KMS-11 (cell line): ENCODE results near the gene SBDS.
"Not testable (repeated sequence)": the region's sequence is repeated elsewhere in the genome, so short reads cannot be mapped to it uniquely, and the experiment has no call there.

Experiments used
- H2AFZ ChIP-seq: fragments of 200-600 bp; sonication (generic); 2 replicates; pipeline ENCODE4 v1.6.1; 2016; ENCODE audit warnings: antibody characterized with exemption, mixed run types, low read depth
- H3K27ac ChIP-seq: fragments of 200-600 bp; sonication (generic); 2 replicates; pipeline ENCODE4 v1.6.1; 2016; ENCODE audit warnings: mild to moderate bottlenecking, mixed run types
- H3K27me3 ChIP-seq: fragments of 200-600 bp; sonication (generic); 2 replicates; pipeline ENCODE4 v1.6.1; 2017; ENCODE audit warnings: mild to moderate bottlenecking, low read depth, mixed run types, moderate library complexity; ENCODE audit not compliant: insufficient read depth
- H3K36me3 ChIP-seq: fragments of 200-600 bp; sonication (generic); 2 replicates; pipeline ENCODE4 v1.6.1; 2017; ENCODE audit warnings: mild to moderate bottlenecking, mixed run types; ENCODE audit not compliant: insufficient read depth
- H3K4me1 ChIP-seq: fragments of 200-600 bp; sonication (generic); 2 replicates; pipeline ENCODE4 v1.6.1; 2016; ENCODE audit warnings: mild to moderate bottlenecking, low read depth, mixed run types; ENCODE audit not compliant: poor library complexity, severe bottlenecking
- H3K4me2 ChIP-seq: fragments of 200-600 bp; sonication (generic); 2 replicates; pipeline ENCODE4 v1.7.0; 2016; ENCODE audit warnings: mild to moderate bottlenecking, mixed run types
- H3K4me3 ChIP-seq: fragments of 200-600 bp; sonication (generic); IDR thresholded peaks from 2 replicates; pipeline ENCODE4 v1.6.1; 2017; ENCODE audit warnings: low read depth, low read length, mixed read lengths; ENCODE audit not compliant: insufficient read depth
- H3K79me2 ChIP-seq: fragments of 200-600 bp; sonication (generic); 2 replicates; pipeline ENCODE4 v1.6.1; 2016; ENCODE audit warnings: low read depth, mixed run types; ENCODE audit not compliant: insufficient read depth
- H3K9ac ChIP-seq: fragments of 200-600 bp; sonication (generic); 2 replicates; pipeline ENCODE4 v1.6.1; 2016; ENCODE audit warnings: mild to moderate bottlenecking, mixed run types
- H4K20me1 ChIP-seq: fragments of 200-600 bp; sonication (generic); 2 replicates; pipeline ENCODE4 v1.6.1; 2016; ENCODE audit warnings: mild to moderate bottlenecking, mixed run types; ENCODE audit not compliant: insufficient read depth
- CTCF ChIP-seq: fragments of 200-600 bp; sonication (generic); conservative IDR thresholded peaks from 2 replicates; pipeline ENCODE4 v1.6.1; 2017; ENCODE audit warnings: low read depth, mild to moderate bottlenecking, antibody characterized with exemption, low read length, moderate library complexity, mixed read lengths

The SBDS gene

GRCh38 chr7:66995050-66995776, at the start of gene SBDS:
Gene SBDS (minus strand): TSS chr7:66995586. CDS start chr7:66995417, 169 bp downstream.
- Histone ChIP-seq H2AFZ (peak within 1 kb of the TSS; percentile 72), H3K27ac (peak within 1 kb of the TSS; percentile 91), H3K36me3 (peaks cover 10% of the 10 kb centered on the region; the same call in 1 of the 2 replicates), H3K4me2 (peak within 1 kb of the TSS; percentile 63), H3K79me2 (peaks cover 35% of the 10 kb centered on the region), H3K9ac (peak within 1 kb of the TSS; percentile 91), H3K4me1 (peaks cover 16% of the 10 kb centered on the region)
- not testable (repeated sequence) for H4K20me1 ChIP-seq, H3K27me3 ChIP-seq, H3K4me3 ChIP-seq

GRCh38 chr7:67043559-67043930, 48.2 kb upstream of the SBDS start:
- H3K4me3 ChIP-seq, H3K4me2 ChIP-seq, H2AFZ ChIP-seq, H4K20me1 ChIP-seq, H3K9ac ChIP-seq, H3K27ac ChIP-seq, H3K36me3 ChIP-seq, H3K27me3 ChIP-seq, H3K4me1 ChIP-seq, H3K79me2 ChIP-seq: not testable (repeated sequence)

GRCh38 chr7:67042781-67043558, 47.6 kb upstream of the SBDS start:
- H3K79me2 ChIP-seq, H4K20me1 ChIP-seq, H3K4me2 ChIP-seq, H3K4me1 ChIP-seq, H2AFZ ChIP-seq, H3K27me3 ChIP-seq, H3K36me3 ChIP-seq, H3K9ac ChIP-seq, H3K27ac ChIP-seq, H3K4me3 ChIP-seq: not testable (repeated sequence)

GRCh38 chr7:67040832-67041231, 45.4 kb upstream of the SBDS start:
- not testable (repeated sequence) for H3K4me1 ChIP-seq, H4K20me1 ChIP-seq, H3K36me3 ChIP-seq, H3K79me2 ChIP-seq, H3K27me3 ChIP-seq, H3K4me3 ChIP-seq, H2AFZ ChIP-seq, H3K27ac ChIP-seq, H3K9ac ChIP-seq, H3K4me2 ChIP-seq

DNA sequence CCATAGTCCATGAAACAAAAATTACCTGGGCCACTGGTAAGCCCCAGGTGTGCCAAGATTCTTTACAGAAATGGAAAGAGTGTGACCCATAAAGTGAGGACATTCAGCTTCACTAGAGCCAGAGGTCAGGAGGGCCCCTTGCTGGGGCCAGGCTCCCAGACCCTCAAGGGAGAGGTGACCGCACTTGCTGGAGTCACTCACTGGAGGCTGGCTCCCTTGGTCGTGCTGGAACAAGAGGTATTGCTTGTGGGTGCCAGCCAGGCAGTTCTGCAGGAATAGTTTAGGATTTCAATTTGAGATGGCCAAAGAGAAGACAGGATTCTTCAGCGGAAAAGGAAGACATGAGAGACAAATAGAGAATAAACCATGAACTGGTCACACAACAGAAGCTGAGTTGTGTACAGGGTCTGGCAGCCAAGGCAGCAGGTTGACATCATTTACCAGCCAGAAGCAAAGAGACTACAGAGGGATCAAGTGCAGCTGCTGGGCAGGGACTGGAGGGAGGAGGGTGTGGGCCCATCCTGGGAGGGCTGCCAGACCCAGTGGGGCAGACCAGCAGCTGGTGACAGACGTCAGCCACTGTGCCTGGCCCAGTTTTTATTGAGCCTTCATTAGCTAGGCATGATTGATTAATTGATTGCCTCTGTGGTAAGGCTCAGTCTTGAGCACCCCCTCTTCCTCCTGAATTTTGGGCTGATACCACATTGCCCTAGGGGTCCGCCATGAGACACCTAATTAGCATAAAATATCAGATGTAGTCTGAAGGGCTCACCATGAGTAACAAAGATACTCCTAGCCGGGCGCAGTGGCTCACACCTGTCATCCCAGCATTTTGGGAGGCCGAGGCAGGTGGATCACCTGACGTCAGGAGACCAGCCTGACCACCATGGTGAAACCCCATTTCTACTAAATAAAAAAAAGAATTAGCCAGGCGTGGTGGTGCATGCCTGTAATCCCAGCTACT, 41.3 kb upstream of the SBDS start:
- H3K36me3 ChIP-seq, H3K27ac ChIP-seq, H3K4me2 ChIP-seq, H3K27me3 ChIP-seq, H3K79me2 ChIP-seq, H4K20me1 ChIP-seq, H2AFZ ChIP-seq, H3K4me3 ChIP-seq, H3K9ac ChIP-seq, H3K4me1 ChIP-seq: not testable (repeated sequence)

DNA sequence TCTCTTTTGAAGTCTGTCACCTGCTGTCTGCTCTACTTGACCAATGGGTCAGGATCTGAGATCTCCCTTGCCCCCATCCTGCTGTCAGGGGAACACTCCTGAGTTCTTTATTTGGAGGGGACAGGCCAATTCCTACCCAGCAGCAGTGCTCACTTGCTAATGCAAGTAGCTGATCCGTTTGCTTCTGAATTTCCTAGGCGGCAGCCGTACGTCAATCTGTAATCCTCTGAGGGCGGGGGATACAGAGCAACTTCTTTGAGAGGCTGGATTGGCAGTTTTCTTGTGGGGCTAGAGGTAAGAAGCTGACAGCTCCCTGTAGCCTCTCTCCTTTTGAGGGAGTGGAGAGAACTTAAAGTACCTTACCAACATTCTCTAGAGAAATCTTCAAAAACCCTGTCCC, 37.9 kb upstream of the SBDS start:
- TF ChIP-seq CTCF: no peak
- no peaks in the 10 kb centered on the region for H4K20me1 ChIP-seq
- no peak overlapping the region for H3K9ac ChIP-seq
- no peaks in the 10 kb centered on the region; the same call in 1 of the 2 replicates for H3K36me3 ChIP-seq
- no peaks in the 10 kb centered on the region for H3K4me1 ChIP-seq
- no peak overlapping the region for H3K27ac ChIP-seq
- H3K4me2 ChIP-seq: no peak overlapping the region
- H3K4me3 ChIP-seq: no peak overlapping the region
- no peaks in the 10 kb centered on the region for H3K79me2 ChIP-seq
- no peaks in the 10 kb centered on the region for H3K27me3 ChIP-seq
- no peak overlapping the region for H2AFZ ChIP-seq

- not testable (repeated sequence) for H2AFZ ChIP-seq, H3K4me1 ChIP-seq
Measured at GRCh38 chr7:67031685-67032084, 36.3 kb upstream of the SBDS start.

DNA sequence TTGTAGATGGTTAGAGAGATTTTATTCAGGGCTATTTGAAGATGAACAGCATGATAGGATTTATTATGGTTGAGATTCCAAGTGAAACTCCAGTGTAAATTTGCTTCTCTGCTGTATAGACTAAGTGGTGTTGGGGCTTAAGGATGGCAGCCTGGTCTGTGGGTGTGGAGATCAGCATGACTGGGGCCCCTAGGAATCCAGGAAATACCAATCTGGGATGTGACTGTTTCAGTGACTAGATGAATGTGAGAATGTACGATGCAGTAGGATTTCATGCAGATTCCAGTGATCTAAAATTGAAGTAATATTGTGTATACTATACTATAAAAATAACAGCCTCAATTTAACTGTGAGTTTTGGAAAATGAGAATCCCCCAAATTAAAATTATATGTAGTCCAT, 30.1 kb upstream of the SBDS start:
- H3K27ac ChIP-seq, H3K36me3 ChIP-seq, H3K9ac ChIP-seq, H3K4me1 ChIP-seq, H3K79me2 ChIP-seq, H3K4me2 ChIP-seq, H3K4me3 ChIP-seq, H2AFZ ChIP-seq, H4K20me1 ChIP-seq, H3K27me3 ChIP-seq: not testable (repeated sequence)

More at GRCh38 chr7:67031685-67032084, 36.3 kb upstream of the SBDS start:
- not testable (repeated sequence) for H3K9ac ChIP-seq, H3K4me3 ChIP-seq, H3K4me2 ChIP-seq, H4K20me1 ChIP-seq, H3K36me3 ChIP-seq, H3K79me2 ChIP-seq, H3K27ac ChIP-seq, H3K27me3 ChIP-seq
